HS-27A (cell line): ENCODE data around the gene GOLGA1.
"Not testable (repeated sequence)": the region's sequence is repeated elsewhere in the genome, so short reads cannot be mapped to it uniquely, and the experiment has no call there.

Experiments
- DNase-seq: peaks from one replicate; pipeline ENCODE4 v3.0.0-alpha.2; 2012; ENCODE audit warnings: low read depth, missing footprints

The GOLGA1 gene

DNA sequence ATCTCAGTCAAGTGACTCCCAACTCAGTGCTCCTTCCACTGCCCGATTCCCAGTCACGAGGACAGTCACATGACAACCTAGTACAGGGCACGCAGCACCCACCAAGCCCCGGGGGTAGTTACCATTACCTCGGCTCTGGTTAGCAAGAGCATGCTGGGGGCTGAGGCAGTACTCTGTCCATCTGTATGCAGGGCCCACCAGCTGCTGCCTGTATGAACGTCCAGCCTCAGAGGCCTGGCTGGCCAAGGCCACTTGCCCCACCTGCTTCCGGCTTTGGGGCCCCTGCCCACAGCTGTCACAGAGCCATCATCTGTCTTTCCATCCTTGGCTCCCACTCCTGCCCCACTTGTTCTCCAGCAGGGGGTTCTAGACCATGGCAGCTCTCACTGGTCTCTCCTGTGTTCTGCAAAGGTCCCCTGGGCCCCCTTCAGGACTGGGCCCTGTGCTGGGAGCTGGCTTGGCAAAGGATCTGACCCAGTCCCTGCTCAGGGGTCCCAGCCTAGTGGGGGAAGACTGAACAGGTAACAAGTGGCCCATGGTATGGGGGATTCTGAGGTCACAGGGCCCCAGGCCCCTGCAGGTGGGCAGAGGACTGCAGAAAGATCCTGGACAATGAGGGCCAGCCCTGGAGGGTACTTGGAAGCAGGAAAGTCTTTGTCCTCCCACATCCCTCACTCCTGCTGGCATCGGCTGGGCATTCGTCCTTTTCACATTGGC lies 82.4 kb downstream of the GOLGA1 start:
- DNase-seq, result no peak

GRCh38 chr9:124857533-124858162 lies 83.2 kb downstream of the GOLGA1 start:
- no peak for DNase-seq

DNA sequence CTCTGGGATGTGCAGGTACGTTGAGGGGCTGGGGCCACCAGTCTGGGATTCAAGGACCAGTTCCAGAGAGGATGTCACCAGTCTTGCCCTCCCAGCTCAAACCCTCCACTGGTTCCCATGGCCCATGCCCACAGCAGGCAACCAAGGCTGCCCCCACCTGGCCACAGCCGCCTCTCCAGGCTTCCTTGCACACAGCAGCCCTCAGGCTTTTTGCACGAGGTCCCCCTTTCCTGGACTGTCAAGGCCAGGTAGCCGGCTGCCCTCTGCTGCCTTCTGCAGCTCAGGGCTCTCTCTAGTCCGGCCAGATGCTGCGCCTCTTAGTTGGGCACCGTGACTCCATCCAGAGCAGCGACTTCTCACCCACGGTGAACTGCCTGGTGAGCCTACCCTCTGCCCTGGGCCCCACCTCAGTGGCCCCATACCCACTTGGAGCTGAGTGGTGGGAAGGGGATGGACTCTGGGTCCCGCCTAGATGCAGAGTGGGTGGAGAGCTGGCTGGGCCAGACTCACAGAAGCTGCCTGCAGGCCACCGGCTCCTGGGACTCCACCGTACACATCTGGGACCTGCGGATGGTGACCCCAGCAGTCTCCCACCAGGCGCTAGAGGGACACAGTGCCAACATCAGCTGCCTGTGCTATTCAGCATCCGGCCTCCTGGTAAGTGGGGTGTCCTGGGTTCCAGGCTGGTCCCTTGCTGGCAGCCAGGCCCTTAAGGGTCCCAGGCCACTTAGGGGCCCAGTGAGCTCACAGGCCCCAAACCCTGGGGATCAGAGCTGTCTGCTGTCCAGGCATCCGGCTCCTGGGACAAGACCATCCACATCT lies 84.7 kb downstream of the GOLGA1 start:
- DNase-seq, result no peak

DNA sequence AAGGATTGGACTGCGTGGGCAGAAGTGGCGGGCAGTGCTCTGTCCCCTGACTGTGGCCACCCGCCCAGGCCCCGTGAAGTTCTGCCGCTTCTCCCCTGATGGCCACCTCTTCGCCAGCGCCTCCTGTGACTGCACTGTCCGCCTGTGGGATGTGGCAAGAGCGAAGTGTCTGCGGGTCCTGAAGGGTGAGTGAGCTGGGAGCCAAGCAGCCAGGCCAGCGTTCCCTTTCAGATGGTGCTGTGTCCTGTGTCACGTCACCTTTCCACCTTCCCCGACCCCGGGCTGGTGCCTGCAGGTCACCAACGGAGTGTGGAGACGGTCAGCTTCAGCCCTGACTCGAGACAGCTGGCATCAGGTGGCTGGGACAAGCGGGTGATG lies 85.3 kb downstream of the GOLGA1 start:
- no peak for DNase-seq

- DNase-seq, result no peak
Measured at GRCh38 chr9:124854822-124855221, 86.1 kb downstream of the GOLGA1 start.

DNA sequence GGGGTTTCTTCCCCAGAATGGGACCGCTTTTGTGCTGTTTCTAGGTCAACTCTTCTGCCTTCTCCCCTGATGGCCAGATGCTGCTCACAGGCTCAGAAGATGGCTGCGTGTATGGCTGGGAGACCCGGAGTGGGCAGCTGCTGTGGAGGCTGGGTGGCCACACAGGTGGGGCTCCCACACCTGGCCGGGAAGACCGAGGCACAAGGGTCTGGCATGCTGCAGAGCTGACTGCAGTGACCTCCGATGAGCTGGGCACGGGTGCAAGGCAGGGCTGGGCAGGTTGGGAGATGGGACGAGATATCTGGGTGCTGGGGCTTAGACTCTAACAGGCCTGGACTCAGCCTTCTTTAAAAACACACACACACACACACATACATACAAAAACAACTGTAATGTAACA lies 86.7 kb downstream of the GOLGA1 start:
- DNase-seq, result no peak

- no peak for DNase-seq
Measured at GRCh38 chr9:124853605-124854143, 87.2 kb downstream of the GOLGA1 start.

- DNase-seq, result no peak
Measured at GRCh38 chr9:124852829-124853531, 87.9 kb downstream of the GOLGA1 start, which contains the start of gene WDR38. Gene WDR38 (plus strand): TSS chr9:124853460. CDS start chr9:124853532, 72 bp downstream.

GRCh38 chr9:124852121-124852828 lies 88.6 kb downstream of the GOLGA1 start:
- DNase-seq, result no peak

DNA sequence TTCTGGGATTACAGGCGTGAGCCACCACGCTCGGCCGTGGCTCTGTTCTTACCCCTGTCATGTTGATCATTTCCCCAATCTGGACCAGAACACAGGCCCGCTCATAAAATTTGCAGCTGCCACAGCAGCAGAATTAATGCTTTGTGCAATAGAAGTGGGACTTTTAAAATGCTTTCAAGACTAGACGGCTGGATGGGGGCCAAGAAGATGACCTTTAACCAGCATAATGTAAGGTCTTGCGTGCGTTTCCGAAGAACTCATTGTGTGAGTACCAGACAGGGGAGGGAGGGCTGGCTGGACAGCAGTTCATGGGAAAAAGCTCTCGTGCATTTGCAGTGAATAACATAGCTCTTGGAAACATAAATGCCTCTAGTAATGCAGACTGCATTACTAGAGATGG lies 91.1 kb downstream of the GOLGA1 start:
- no peak for DNase-seq

GRCh38 chr9:124846969-124847368 lies 93.9 kb downstream of the GOLGA1 start:
- DNase-seq, result no peak

GRCh38 chr9:124846467-124846866 lies 94.4 kb downstream of the GOLGA1 start:
- not testable (repeated sequence) for DNase-seq

- DNase-seq, result no peak
Measured at GRCh38 chr9:124844291-124844690, 96.6 kb downstream of the GOLGA1 start.

- no peak for DNase-seq
Measured at GRCh38 chr9:124843456-124844034, 97.3 kb downstream of the GOLGA1 start.

- DNase-seq, result no peak
Measured at GRCh38 chr9:124841075-124841821, 99.6 kb downstream of the GOLGA1 start.

DNA sequence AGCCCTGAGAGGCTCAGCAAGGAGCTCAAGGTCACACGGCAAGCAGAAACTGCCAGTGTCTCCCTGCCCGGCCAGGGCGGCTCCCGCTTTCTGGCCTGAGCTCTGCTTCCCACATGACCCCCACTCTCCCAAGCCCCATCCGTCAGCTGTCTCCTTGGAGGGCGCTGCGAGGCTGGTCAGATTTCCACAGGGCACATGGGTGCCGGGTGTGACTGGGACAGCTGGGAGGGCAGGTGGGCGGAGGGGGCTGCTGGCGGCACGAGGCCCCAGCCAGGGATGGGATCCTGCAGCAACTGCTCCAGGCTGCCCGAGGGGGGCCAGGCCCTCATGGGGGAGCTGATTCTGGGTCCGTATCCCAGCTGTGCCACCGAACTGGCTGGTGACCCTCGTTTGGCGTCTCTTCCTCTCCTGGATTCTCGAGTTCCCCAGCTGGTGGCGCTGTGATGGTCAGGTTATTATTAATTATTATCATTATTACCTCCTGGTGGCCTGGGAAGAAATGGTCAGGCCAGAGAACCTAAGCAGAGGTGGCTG lies 100.5 kb downstream of the GOLGA1 start:
- no peak for DNase-seq

DNA sequence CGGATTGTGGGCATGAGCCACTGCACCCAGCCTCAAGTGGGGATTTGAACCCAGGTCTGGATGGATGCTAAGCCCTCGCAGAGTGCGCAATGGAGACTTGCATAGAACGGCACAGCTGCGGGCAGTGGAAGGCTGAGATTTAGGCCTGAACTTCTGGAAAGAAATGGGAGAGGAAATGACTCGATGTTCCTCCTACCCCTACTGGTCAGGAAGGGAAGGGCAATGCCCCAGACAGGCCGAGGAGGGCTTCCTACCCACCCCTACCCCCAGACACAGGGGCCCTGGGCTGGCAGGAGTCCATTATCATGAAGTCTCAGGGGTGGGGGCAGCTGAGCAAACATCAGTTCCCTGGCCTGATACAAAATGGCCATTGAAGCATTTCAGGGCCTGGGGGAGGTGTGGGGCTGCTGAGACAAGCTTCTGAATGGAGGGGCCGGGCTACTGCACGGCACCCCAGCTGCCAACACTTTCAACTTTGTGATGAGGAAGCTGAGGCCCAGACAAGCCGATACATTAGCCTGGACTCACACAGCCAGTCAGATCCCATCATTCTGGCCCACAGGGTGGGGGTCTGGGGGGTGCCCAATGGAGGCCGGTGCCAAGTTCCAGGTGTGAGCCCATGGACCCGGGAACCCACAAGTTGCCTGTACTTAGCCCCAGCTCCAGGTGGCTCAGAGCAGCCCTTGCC lies 101.1 kb downstream of the GOLGA1 start:
- DNase-seq, result no peak

DNA sequence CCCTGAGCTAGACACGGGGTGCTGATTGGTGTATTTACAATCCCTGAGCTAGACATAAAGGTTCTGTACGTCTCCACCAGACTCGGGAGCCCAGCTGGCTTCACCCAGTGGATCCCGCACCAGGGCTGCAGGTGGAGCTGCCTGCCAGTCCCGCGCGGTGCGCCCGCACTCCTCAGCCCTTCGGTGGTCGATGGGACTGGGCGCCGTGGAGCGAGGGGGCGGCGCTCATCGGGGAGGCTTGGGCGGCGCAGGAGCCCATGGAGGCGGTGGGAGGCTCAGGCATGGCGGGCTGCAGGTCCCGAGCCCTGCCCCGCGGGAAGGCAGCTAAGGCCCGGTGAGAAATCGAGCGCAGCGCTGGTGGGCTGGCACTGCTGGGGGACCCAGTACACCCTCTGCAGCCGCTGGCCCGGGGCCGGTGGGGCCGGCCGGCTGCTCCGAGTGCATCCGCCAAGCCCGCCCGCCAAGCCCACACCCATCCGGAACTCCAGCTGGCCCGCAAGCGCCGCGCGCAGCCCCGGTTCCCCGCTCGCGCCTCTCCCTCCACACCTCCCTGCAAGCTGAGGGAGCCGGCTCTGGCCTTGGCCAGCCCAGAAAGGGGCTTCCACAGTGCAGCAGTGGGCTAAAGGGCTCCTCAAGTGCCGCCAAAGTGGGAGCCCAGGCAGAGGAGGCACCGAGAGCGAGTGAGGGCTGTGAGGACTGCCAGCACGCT lies 102.2 kb downstream of the GOLGA1 start:
- DNase-seq, result not testable (repeated sequence)

DNA sequence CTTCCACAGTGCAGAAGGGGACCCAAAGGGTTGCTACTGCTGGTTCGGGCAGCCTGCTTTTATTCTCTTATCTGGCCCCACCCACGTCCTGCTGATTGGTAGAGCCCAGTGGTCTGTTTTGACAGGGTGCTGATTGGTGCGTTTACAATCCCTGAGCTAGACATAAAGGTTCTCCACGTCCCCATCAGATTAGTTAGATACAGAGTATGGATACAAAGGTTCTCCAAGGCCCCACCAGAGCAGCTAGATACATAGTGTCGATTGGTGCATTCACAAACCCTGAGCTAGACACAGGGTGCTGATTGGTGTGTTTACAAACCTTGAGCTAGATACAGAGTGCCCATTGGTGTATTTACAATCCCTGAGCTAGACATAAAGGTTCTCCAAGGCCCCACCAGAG lies 102.8 kb downstream of the GOLGA1 start:
- not testable (repeated sequence) for DNase-seq
